Fibroblast of villous mesenchyme (primary cell): Measurements from ENCODE around the gene PEX7. TPM values are rescaled to one million over a fixed set of nuclear protein-coding genes. Genes with fewer than 3 reads are reported as not detected.
"Not testable (repeated sequence)": the region's sequence is repeated elsewhere in the genome, so short reads cannot be mapped to it uniquely, and the experiment has no call there.

Experiments used
- DNase-seq: peaks from one replicate; pipeline ENCODE4 v3.0.0-alpha.2; 2010; ENCODE audit warnings: low read depth
- H3K4me3 ChIP-seq: 2 replicates; pipeline ENCODE4 v1.5.1; 2011; ENCODE audit warnings: low read depth, mild to moderate bottlenecking, low read length
- CTCF ChIP-seq: IDR thresholded peaks from 2 replicates; pipeline ENCODE4 v1.5.1; 2012; ENCODE audit warnings: low read depth, mild to moderate bottlenecking, low read length; ENCODE audit not compliant: insufficient read depth
- total RNA-seq: library from RNA; depleted of rRNA; stranded (reverse); fragments of >200 nt; gene quantifications from 2 replicates; pipeline ENCODE4 v1.2.3, GENCODE V29; 2012

Gene PEX7
- total RNA-seq, 1 donor, result 8.6 TPM

- DNase-seq, result no peak
- TF ChIP-seq CTCF, result no peak
- H3K4me3 ChIP-seq, result no peak overlapping the region
Measured at GRCh38 chr6:136795996-136796395, 26.4 kb upstream of the PEX7 start.

GRCh38 chr6:136798044-136798443, 24.3 kb upstream of the PEX7 start:
- TF ChIP-seq CTCF, result no peak
- no peak overlapping the region for H3K4me3 ChIP-seq
- no peak for DNase-seq

DNA sequence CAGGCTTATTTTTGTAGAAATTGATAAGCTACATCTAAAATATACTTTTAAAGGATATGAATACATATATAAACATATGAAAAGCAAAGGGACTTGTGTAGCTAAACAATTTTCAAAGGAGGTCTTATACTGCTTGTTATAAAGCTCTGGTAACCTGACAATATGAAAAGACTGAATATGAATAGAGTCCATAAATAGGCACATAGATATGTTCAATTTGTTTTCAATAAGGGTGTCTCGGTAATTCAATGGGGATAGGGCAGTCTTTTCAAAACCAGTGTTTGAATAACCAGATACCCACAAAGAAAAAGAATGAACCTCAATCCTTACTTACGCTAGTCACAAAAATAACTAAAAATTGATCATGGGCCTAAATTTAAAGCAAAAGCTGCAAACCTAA, 20.8 kb upstream of the PEX7 start:
- no peak overlapping the region for H3K4me3 ChIP-seq
- TF ChIP-seq CTCF, result no peak
- DNase-seq, result no peak

GRCh38 chr6:136803608-136804007, 18.8 kb upstream of the PEX7 start:
- no peak for TF ChIP-seq CTCF
- no peak for DNase-seq
- no peak overlapping the region for H3K4me3 ChIP-seq

- no peak for TF ChIP-seq CTCF
- no peak for DNase-seq
- no peak overlapping the region for H3K4me3 ChIP-seq
Measured at GRCh38 chr6:136809091-136809860, 13.1 kb upstream of the PEX7 start.

GRCh38 chr6:136811272-136811671, 11.1 kb upstream of the PEX7 start:
- no peak for TF ChIP-seq CTCF
- no peak for DNase-seq
- no peak overlapping the region for H3K4me3 ChIP-seq

DNA sequence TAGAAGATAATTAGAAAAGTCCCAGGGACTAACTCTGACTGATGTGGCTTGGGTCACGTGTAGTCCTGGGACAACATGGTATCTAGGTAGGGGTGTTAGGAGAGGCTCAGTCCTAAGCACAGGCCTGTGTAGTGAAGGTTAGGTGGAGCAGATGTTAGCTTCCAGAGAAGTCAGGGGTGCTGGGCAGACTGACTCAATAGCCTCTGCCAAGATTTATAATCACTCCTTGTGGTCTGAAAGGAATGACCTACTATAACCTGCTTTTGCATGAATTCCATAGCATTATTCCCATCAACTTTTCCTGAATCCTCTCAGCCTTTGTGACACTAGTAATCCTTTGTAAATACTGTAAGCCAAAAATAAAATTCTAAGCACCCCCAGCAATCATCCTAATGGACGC, 10.2 kb upstream of the PEX7 start:
- H3K4me3 ChIP-seq, result no peak overlapping the region
- peak; percentile 27 for DNase-seq
- no peak for TF ChIP-seq CTCF

DNA sequence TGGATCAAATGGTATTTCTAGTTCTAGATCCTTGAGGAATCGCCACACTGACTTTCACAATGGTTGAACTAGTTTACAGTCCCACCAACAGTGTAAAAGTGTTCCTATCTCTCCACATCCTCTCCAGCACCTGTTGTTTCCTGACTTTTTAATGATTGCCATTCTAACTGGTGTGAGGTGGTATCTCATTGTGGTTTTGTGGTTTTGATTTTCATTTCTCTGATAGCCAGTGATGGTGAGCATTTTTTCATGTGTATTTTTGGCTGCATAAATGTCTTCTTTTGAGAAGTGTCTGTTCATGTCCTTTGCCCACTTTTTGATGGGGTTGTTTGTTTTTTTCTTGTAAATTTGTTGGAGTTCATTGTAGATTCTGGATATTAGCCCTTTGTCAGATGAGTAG, 6.8 kb upstream of the PEX7 start:
- DNase-seq, H3K4me3 ChIP-seq: not testable (repeated sequence)
